Neural progenitor cell (in vitro differentiated cells): ENCODE measurements around the gene GLG1. TPM values are rescaled to one million over a fixed set of nuclear protein-coding genes. Genes with fewer than 3 reads are reported as not detected.

Experiments
- DNase-seq: peaks from one replicate; pipeline ENCODE4 v3.0.0-alpha.2; 2016; ENCODE audit warnings: low spot score
- H2AFZ ChIP-seq: fragments of 200-600 bp; sonication (generic); replicated peaks from 2 replicates; pipeline ENCODE4 v1.6.1; 2016; ENCODE audit warnings: antibody characterized with exemption
- H3F3A ChIP-seq: fragments of 200-600 bp; sonication (generic); 2 replicates; pipeline ENCODE4 v1.6.1; 2016; ENCODE audit warnings: antibody characterized with exemption, low read depth
- H3K27ac ChIP-seq: fragments of 200-600 bp; sonication (generic); 2 replicates; pipeline ENCODE4 v1.5.1; 2016; ENCODE audit warnings: mild to moderate bottlenecking
- H3K27me3 ChIP-seq: fragments of 200-600 bp; sonication (generic); 2 replicates; pipeline ENCODE4 v1.6.1; 2016; ENCODE audit warnings: mild to moderate bottlenecking, moderate library complexity
- H3K36me3 ChIP-seq: fragments of 200-600 bp; sonication (generic); 2 replicates; pipeline ENCODE4 v1.5.1; 2016
- H3K4me1 ChIP-seq: fragments of 200-600 bp; sonication (generic); 2 replicates; pipeline ENCODE4 v1.6.1; 2016; ENCODE audit warnings: mixed run types
- H3K4me2 ChIP-seq: fragments of 200-600 bp; sonication (generic); 2 replicates; pipeline ENCODE4 v1.6.1; 2016
- H3K4me3 ChIP-seq: fragments of 200-600 bp; sonication (generic); 2 replicates; pipeline ENCODE4 v1.5.1; 2016
- H3K79me2 ChIP-seq: fragments of 200-600 bp; sonication (generic); 2 replicates; pipeline ENCODE4 v1.6.1; 2016; ENCODE audit warnings: low read depth
- H3K9ac ChIP-seq: fragments of 200-600 bp; sonication (generic); 2 replicates; pipeline ENCODE4 v1.6.1; 2016
- H3K9me3 ChIP-seq: fragments of 200-600 bp; sonication (generic); 2 replicates; pipeline ENCODE4 v1.5.1; 2016; ENCODE audit warnings: low read depth
- H4K20me1 ChIP-seq: fragments of 200-600 bp; sonication (generic); 2 replicates; pipeline ENCODE4 v1.6.1; 2016; ENCODE audit warnings: low read depth
- H3K27ac Mint-ChIP-seq: 3 replicates; pipeline ENCODE4 v1.8.0; 2021; ENCODE audit warnings: mixed read lengths
- H3K27me3 Mint-ChIP-seq: 2 replicates; pipeline ENCODE4 v1.8.0; 2022; ENCODE audit warnings: low read depth, mild to moderate bottlenecking, inconsistent platforms, moderate library complexity, mixed read lengths; ENCODE audit not compliant: insufficient read depth
- H3K36me3 Mint-ChIP-seq: 3 replicates; pipeline ENCODE4 v1.8.0; 2021; ENCODE audit warnings: mixed read lengths
- H3K4me1 Mint-ChIP-seq: 3 replicates; pipeline ENCODE4 v1.8.0; 2021; ENCODE audit warnings: mixed read lengths
- H3K4me3 Mint-ChIP-seq: 3 replicates; pipeline ENCODE4 v1.8.0; 2021; ENCODE audit warnings: mild to moderate bottlenecking, moderate library complexity, mixed read lengths
- H3K9me3 Mint-ChIP-seq: 3 replicates; pipeline ENCODE4 v1.8.0; 2020; ENCODE audit warnings: mixed read lengths
- EZH2 ChIP-seq: fragments of 200-600 bp; sonication (generic); IDR thresholded peaks from 2 replicates; pipeline ENCODE4 v1.6.1; 2017; ENCODE audit warnings: antibody characterized with exemption, mild to moderate bottlenecking, moderate library complexity
- EZH2phosphoT487 ChIP-seq: fragments of 200-600 bp; sonication (generic); IDR thresholded peaks from 2 replicates; pipeline ENCODE4 v1.6.1; 2017; ENCODE audit warnings: antibody characterized with exemption
- total RNA-seq: library from RNA; depleted of rRNA; stranded (reverse); fragments of >200 nt; gene quantifications from 2 replicates; pipeline ENCODE4 v1.2.3, GENCODE V29; 2015; ENCODE audit warnings: low replicate concordance
- TF ChIP-seq, protein P1 (sequence below): fragments of 200-600 bp; sonication (generic); IDR thresholded peaks from 2 replicates; pipeline ENCODE4 v1.5.1; 2017; ENCODE audit warnings: antibody characterized with exemption, mild to moderate bottlenecking

The GLG1 gene
- total RNA-seq, 1 donor from 2014 or later = 117 TPM

DNA sequence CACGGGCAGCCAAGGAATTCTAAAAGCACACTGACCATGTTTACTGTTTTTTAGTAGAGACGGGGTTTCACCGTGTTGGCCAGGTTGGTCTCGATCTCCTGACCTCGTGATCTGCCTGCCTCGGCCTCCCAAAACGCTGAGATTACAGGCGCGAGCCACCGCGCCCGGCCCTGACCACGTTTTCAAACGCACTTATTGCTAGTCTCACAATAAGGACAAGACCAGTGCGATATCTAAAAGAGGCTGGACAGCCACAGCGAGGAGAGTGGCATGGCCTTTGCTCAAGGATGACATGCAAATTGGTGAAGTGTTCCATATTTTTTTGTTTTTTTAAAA is 150.7 kb downstream of the GLG1 start:
- H3K79me2 ChIP-seq = no peaks in the 10 kb centered on the region
- Mint-ChIP-seq H3K4me3 (no peak overlapping the region), H3K9me3 (no peaks in the 10 kb centered on the region), H3K27me3 (peaks cover 3% of the 10 kb centered on the region), H3K36me3 (peaks cover 54% of the 10 kb centered on the region), H3K4me1 (no peaks in the 10 kb centered on the region), H3K27ac (no peak overlapping the region)
- H3K4me2 ChIP-seq = no peak overlapping the region
- no peaks in the 10 kb centered on the region for H3K27me3 ChIP-seq
- TF ChIP-seq, protein P1, sequence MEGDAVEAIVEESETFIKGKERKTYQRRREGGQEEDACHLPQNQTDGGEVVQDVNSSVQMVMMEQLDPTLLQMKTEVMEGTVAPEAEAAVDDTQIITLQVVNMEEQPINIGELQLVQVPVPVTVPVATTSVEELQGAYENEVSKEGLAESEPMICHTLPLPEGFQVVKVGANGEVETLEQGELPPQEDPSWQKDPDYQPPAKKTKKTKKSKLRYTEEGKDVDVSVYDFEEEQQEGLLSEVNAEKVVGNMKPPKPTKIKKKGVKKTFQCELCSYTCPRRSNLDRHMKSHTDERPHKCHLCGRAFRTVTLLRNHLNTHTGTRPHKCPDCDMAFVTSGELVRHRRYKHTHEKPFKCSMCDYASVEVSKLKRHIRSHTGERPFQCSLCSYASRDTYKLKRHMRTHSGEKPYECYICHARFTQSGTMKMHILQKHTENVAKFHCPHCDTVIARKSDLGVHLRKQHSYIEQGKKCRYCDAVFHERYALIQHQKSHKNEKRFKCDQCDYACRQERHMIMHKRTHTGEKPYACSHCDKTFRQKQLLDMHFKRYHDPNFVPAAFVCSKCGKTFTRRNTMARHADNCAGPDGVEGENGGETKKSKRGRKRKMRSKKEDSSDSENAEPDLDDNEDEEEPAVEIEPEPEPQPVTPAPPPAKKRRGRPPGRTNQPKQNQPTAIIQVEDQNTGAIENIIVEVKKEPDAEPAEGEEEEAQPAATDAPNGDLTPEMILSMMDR = no peak
- no peak for TF ChIP-seq EZH2phosphoT487
- no peaks in the 10 kb centered on the region for H3F3A ChIP-seq
- H3K36me3 ChIP-seq = no peaks in the 10 kb centered on the region
- DNase-seq = no peak
- H3K4me3 ChIP-seq = no peak overlapping the region
- H2AFZ ChIP-seq = no peak overlapping the region
- no peaks in the 10 kb centered on the region for H3K4me1 ChIP-seq
- H3K27ac ChIP-seq = no peak overlapping the region
- no peaks in the 10 kb centered on the region for H4K20me1 ChIP-seq
- H3K9me3 ChIP-seq = no peaks in the 10 kb centered on the region
- no peak overlapping the region for H3K9ac ChIP-seq

DNA sequence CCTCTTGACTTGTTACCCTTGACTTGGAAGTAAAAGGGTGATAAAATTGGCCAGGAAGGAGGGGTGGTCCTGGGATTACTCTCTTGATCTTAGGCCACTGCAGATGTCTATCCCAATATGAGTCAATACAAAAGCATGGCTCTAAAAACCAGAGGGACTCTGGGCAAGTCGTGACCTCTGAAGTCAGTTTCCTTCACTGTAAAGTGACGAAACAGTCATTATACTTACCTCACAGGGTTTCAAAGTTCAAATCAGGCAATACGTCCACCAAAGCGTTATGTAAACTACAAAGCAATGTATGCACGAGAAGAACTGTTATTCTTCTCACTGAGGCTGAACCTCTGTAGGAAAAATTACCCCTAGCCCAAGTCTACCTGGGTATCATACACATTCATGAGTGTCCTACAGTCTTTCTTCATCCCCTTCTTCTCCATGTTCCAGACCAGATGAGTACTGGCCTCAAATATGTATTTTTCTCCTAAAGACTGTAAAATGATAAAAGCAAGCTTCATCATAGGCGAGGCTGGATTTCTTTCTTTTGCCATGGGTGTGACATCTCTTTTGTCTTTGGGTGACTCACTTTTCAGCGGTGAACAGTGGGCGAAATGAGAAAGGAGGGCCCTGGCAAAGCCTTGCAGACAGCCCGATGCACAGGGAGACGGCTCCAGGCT is 151.2 kb downstream of the GLG1 start:
- H3K27me3 ChIP-seq = no peaks in the 10 kb centered on the region
- H3K4me2 ChIP-seq = no peak overlapping the region
- no peaks in the 10 kb centered on the region for H3K4me1 Mint-ChIP-seq
- H3K9ac ChIP-seq = no peak overlapping the region
- no peaks in the 10 kb centered on the region for H3K36me3 ChIP-seq
- H2AFZ ChIP-seq = no peak overlapping the region
- H3F3A ChIP-seq = no peaks in the 10 kb centered on the region
- H3K9me3 Mint-ChIP-seq = no peaks in the 10 kb centered on the region
- no peaks in the 10 kb centered on the region for H3K9me3 ChIP-seq
- H4K20me1 ChIP-seq = no peaks in the 10 kb centered on the region
- no peak for DNase-seq
- no peak overlapping the region for H3K4me3 ChIP-seq
- peaks cover 3% of the 10 kb centered on the region for H3K27me3 Mint-ChIP-seq
- no peak overlapping the region for H3K27ac ChIP-seq
- no peaks in the 10 kb centered on the region for H3K4me1 ChIP-seq
- H3K36me3 Mint-ChIP-seq = peaks cover 54% of the 10 kb centered on the region
- H3K4me3 Mint-ChIP-seq = no peak overlapping the region
- no peaks in the 10 kb centered on the region for H3K79me2 ChIP-seq
- TF ChIP-seq, protein P1 = no peak
- TF ChIP-seq EZH2 (no peak), EZH2phosphoT487 (no peak)
- no peak overlapping the region for H3K27ac Mint-ChIP-seq

DNA sequence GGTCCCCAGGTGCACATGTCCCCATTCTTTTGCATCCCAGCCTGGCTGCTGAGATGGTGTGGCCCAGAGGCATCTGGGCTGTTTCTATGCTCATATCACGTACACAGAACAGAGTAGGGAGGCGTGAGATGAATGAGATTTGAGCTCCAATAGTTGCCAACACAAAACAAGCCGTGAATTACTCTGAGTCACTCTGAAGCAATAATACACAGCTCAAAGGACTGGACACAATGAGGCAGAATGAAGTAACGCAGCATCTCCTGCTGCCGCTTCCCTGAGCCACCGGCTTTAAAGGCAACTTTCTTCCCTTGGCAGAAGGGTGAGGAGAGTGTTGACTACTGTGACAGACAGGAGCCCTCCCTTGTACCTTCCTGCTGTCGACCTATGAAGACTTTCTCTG is 151.7 kb downstream of the GLG1 start:
- H3K9me3 ChIP-seq = no peaks in the 10 kb centered on the region
- H3K4me1 ChIP-seq = no peaks in the 10 kb centered on the region
- TF ChIP-seq EZH2 = no peak
- no peak overlapping the region for H3K27ac ChIP-seq
- Mint-ChIP-seq H3K27me3 (peaks cover 2% of the 10 kb centered on the region), H3K4me1 (no peaks in the 10 kb centered on the region), H3K4me3 (no peak overlapping the region), H3K36me3 (peaks cover 56% of the 10 kb centered on the region), H3K9me3 (no peaks in the 10 kb centered on the region), H3K27ac (no peak overlapping the region)
- H3K36me3 ChIP-seq = no peaks in the 10 kb centered on the region
- no peak overlapping the region for H2AFZ ChIP-seq
- H3K4me3 ChIP-seq = no peak overlapping the region
- no peak overlapping the region for H3K9ac ChIP-seq
- no peaks in the 10 kb centered on the region for H3F3A ChIP-seq
- H4K20me1 ChIP-seq = no peaks in the 10 kb centered on the region
- H3K79me2 ChIP-seq = no peaks in the 10 kb centered on the region
- no peak for DNase-seq
- H3K4me2 ChIP-seq = no peak overlapping the region
- no peaks in the 10 kb centered on the region for H3K27me3 ChIP-seq

DNA sequence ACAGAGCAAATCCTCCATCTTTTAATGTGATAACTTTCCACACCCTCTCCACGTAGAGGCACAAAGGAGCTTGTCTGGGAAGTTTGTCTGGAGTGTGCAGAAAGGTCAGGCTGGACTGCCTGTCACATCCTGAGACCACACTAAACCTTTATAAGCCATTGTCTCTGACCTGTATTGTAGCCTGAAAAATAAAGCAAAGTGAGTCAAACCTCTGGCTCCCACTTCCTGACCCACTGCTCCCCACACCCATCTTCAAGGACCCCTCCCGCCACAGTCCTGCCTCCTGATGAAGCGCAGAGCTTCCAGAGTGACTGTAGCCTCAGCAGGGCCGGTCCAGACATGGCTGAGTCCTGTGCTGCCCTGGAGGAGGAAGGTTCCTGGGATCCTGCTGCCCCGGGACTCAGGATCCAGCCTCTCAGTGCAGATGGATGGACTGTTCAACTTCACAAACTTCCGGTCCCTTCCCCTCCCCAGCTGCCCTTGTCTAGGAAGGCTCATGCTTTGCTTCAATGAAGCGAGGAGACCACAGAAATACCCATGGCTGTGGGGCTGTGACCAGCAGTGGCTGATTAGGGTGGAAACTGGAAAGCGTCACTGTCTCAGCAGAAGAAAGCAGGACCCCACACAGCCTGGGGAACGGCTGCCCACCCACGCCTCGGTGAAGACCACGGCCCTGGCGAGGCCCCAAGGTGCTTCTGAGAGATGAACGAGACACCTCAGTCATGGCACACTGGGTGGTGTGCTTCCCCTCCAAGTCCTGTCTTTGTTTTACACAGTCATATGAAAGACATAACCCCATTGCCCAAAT is 154.8 kb downstream of the GLG1 start:
- Mint-ChIP-seq H3K4me3 (no peak overlapping the region), H3K27ac (no peak overlapping the region), H3K36me3 (peaks cover 53% of the 10 kb centered on the region), H3K27me3 (peaks cover 2% of the 10 kb centered on the region), H3K9me3 (no peaks in the 10 kb centered on the region), H3K4me1 (no peaks in the 10 kb centered on the region)
- Histone ChIP-seq H3K27ac (no peak overlapping the region), H3K4me1 (no peaks in the 10 kb centered on the region), H3K36me3 (no peaks in the 10 kb centered on the region), H3K9ac (no peak overlapping the region), H4K20me1 (no peaks in the 10 kb centered on the region), H3K4me3 (no peak overlapping the region), H3F3A (no peaks in the 10 kb centered on the region), H2AFZ (no peak overlapping the region), H3K79me2 (no peaks in the 10 kb centered on the region), H3K9me3 (no peaks in the 10 kb centered on the region), H3K4me2 (no peak overlapping the region), H3K27me3 (no peaks in the 10 kb centered on the region)
- TF ChIP-seq, protein P1 = no peak
- TF ChIP-seq EZH2 (no peak), EZH2phosphoT487 (no peak)
- no peak for DNase-seq
